ENCODE data around the gene ZNF763.
"Not testable (repeated sequence)": the region's sequence is repeated elsewhere in the genome, so short reads cannot be mapped to it uniquely, and the experiment has no call there.

Gene ZNF763

DNA sequence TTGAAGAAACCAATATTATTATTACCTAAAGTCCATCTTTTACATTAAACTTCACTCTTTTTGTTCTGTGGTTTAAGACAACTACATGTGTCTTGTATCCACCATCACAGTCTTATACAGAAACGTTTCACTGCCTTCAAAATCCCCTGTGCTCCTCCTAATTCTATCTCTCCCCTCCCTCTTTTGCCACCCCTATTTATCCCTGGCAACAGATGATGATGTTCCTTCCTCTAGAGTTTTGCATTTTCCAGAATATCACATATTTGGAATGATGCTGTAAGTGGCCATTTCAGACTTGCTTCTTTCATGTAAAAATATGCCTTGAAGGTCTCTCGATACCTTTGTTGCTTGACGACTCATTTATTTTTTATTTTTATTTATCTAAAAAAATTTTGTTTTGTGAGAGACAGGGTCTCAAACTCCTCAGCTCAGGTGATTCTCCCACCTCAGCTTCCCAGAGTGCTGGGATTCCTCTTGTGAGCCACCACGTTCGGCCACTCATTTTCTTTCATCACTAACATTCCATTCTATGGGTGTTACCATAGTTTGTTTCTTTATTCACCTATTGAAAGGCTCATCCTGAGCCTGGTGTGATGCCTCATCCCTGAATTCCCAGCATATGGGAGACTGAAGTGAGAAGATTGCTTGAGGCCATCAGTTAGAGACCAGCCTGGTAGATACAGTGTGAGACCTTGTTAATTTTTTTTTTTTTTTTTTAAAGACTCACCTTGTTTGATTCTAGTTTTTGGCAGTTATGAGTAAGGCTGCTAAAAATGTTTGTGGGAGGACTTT lies 8.4 kb downstream of the ZNF763 start:
- no peak for DNase-seq

GRCh38 chr19:11978492-11979100 lies 13.8 kb downstream of the ZNF763 start:
- no peak for DNase-seq

- DNase-seq: no peak
These were observed 14.7 kb downstream of the ZNF763 start for GRCh38 chr19:11979527-11979926.

- no peak for DNase-seq
These were observed 17.7 kb downstream of the ZNF763 start for GRCh38 chr19:11982526-11982925.

- DNase-seq: peak; percentile 19
These were observed 20.1 kb downstream of the ZNF763 start for GRCh38 chr19:11984986-11985385.

GRCh38 chr19:11986754-11987153 lies 21.9 kb downstream of the ZNF763 start:
- DNase-seq: no peak

- DNase-seq: peak; percentile 99
These were observed 22.8 kb downstream of the ZNF763 start for GRCh38 chr19:11987405-11988281.

DNA sequence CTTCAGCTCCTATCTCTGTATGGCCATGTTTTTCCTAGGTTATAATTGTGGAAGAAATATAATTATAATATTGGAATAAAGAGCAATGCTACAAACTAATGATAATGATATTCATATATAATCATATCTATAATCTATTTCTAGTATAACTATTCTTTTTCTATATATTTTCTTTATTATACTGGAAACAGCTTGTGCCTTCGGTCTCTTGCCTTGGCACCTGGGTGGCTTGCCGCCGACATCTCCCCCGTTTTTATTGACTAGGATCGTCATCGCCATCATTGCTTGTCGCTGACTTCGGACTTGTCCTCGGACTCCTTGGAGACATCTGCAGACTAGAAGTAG lies 24.2 kb downstream of the ZNF763 start:
- no peak for DNase-seq

DNA sequence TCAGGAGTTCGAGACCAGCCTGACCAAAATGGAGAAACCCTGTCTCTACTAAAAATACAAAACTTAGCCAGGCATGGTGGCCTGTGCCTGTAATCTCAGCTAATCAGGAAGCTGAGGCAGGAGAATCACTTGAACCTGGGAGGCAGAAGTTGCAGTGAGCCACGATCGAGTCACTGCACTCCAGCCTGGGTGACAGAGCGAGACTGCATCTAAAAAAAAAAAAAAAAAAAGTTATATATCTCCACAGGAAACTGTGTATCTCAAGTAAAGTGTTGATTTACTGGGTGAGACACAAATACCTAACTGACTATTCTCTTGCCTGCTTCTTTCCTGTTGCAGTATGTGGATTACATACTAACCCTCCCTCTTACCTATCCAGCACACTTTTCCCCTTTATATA lies 27.1 kb downstream of the ZNF763 start:
- DNase-seq: not testable (repeated sequence)

- DNase-seq: no peak
These were observed 30.3 kb downstream of the ZNF763 start for GRCh38 chr19:11995174-11995573.

GRCh38 chr19:12000152-12000981 lies 35.5 kb downstream of the ZNF763 start:
- DNase-seq: peak; percentile 31

- DNase-seq: no peak
These were observed 50.3 kb downstream of the ZNF763 start for GRCh38 chr19:12015015-12015752.

DNA sequence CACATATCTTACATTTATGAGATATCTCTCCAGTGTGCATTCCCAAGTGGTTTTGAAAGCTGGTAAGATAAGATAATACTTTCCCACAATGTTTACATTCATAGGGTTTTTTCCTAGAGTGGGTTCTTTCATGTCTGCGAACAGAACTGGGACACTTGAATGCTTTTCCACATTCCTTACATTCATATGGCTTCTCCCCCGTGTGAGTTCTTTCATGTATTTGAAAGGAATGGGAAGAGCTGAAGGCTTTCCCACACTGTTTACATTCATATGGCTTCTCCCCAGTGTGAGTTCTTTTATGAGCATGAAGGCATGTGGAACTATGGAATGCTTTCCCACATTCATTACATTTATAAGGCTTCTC lies 50.9 kb downstream of the ZNF763 start:
- DNase-seq: no peak
